Caco-2 (cell line): Measurements from ENCODE around the gene KCNK15. TPM values are rescaled to one million over a fixed set of nuclear protein-coding genes. Genes with fewer than 3 reads are reported as not detected.

ENCODE experiments used
- BruUV-seq: library from RNA; stranded (reverse); fragments of 400-500 nt; replicated peaks from 2 replicates; lab custom pipeline; 2021; lab: Mats Ljungman, UMichigan
- CTCF ChIA-PET: fragments of 300-600 bp; sonication (Branson Sonifier 250); formaldehyde crosslinking; loops from one replicate; lab custom pipeline; 2022; ENCODE audit warnings: antibody characterized with exemption; lab: Charles Lee
- POLR2A ChIA-PET: fragments of 300-600 bp; sonication (Branson Sonifier 250); formaldehyde crosslinking; loops from one replicate; lab custom pipeline; 2022; ENCODE audit warnings: antibody characterized with exemption; lab: Charles Lee
- DNase-seq, 2 experiments: peaks; one replicate each; pipeline versions ENCODE4 v3.0.0 to v3.0.0-alpha.2; 2020 to 2022
- H3K27me3 ChIP-seq: replicated peaks from 2 replicates; pipeline ENCODE4 v1.6.0; 2011; ENCODE audit warnings: low read length; ENCODE audit not compliant: control insufficient read depth, insufficient read depth
- H3K36me3 ChIP-seq: 2 replicates; pipeline ENCODE4 v1.5.1; 2011; ENCODE audit warnings: low read length; ENCODE audit not compliant: control insufficient read depth, insufficient read depth
- H3K4me1 ChIP-seq: fragments of 250-450 bp; sonication (Bioruptor Pico); 2 replicates; pipeline ENCODE4 v1.5.1; 2020; ENCODE audit warnings: mild to moderate bottlenecking
- H3K4me3 ChIP-seq: 2 replicates; pipeline ENCODE4 v1.5.1; 2011; ENCODE audit warnings: low read depth, mild to moderate bottlenecking, control low read depth, low read length
- H3K9me3 ChIP-seq: fragments of 250-450 bp; sonication (Bioruptor Pico); 2 replicates; pipeline ENCODE4 v1.5.1; 2020; ENCODE audit warnings: mild to moderate bottlenecking, moderate library complexity
- H3K27ac Mint-ChIP-seq: one replicate; pipeline ENCODE4 v1.8.0; 2022; ENCODE audit warnings: mixed read lengths; ENCODE audit not compliant: unreplicated experiment
- H3K27me3 Mint-ChIP-seq: one replicate; pipeline ENCODE4 v1.8.0; 2022; ENCODE audit warnings: mixed read lengths; ENCODE audit not compliant: insufficient read depth, unreplicated experiment
- H3K36me3 Mint-ChIP-seq: one replicate; pipeline ENCODE4 v1.8.0; 2022; ENCODE audit warnings: mild to moderate bottlenecking, mixed read lengths; ENCODE audit not compliant: insufficient read depth, unreplicated experiment
- H3K4me1 Mint-ChIP-seq: one replicate; pipeline ENCODE4 v1.8.0; 2022; ENCODE audit warnings: low read depth, mixed read lengths; ENCODE audit not compliant: unreplicated experiment
- H3K4me3 Mint-ChIP-seq: one replicate; pipeline ENCODE4 v1.8.0; 2022; ENCODE audit warnings: mild to moderate bottlenecking, moderate library complexity, mixed read lengths; ENCODE audit not compliant: unreplicated experiment
- H3K9me3 Mint-ChIP-seq: one replicate; pipeline ENCODE4 v1.8.0; 2022; ENCODE audit warnings: mixed read lengths; ENCODE audit not compliant: unreplicated experiment
- intact Hi-C: fragments of 100-400 bp; cut with micrococcal nuclease; formaldehyde crosslinking; loops from one replicate; pipeline ENCODE4 v1.10.0; 2022; ENCODE audit not compliant: unreplicated experiment
- total RNA-seq: library from RNA; stranded (reverse); gene quantifications from 2 replicates; pipeline ENCODE4 v1.2.3, GENCODE V29; 2022
- TF ChIP-seq, protein P1 (sequence below), 2 experiments: fragments of 200-600 bp in 1 of 2; IDR thresholded peaks; 1 replicate in 1 of 2; 2 replicates in 1 of 2; pipeline versions ENCODE4 v1.5.1 to v1.8.0; 2011 to 2022; ENCODE audit warnings: antibody characterized with exemption in 1 of 2, control low read depth in 1 of 2, inconsistent platforms in 1 of 2, low read depth in 1 of 2, low read length in 1 of 2, mild to moderate bottlenecking in 1 of 2, moderate library complexity in 1 of 2; ENCODE audit not compliant: insufficient read depth in 1 of 2, severe bottlenecking in 1 of 2, unreplicated experiment in 1 of 2

Gene KCNK15
- total RNA-seq, 1 experiment from 2014 or later = 2.9 TPM

DNA sequence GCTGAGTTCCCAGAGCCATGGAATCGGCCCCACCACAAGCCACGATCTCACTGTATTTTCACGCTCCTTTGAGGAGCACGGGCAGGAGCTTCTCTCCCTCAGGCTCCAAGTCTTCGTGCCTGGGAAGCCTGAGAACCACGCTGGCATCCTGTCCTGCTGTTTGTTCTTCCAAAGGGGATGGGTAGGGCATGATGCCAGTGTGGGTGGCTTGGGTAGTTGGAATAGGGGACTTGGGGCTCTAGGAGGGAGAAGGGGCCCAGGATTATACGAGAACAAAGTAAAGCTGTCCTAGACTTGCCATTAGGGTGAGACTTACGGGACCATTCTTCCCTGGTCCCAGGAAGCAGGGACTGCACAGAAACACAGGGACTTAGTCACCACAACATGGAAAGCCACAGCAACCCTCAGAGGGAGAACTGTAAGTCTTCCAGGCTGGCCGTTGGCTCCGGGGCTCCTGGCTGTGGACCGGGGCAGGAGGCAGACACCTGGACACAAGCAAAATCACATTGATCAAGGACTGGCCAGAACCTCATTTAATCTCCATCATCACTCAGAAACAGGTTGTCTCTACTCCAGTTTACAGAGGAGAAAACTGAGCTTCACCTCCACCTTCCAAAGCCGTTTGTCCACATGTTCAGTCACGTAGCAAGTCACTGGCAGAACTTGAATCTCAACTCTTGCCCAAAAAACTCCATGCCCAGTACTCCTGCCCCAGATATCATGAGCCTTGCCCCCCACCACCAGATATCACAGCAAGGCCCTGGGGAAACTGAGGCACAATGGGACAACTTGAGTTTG is 29.2 kb upstream of the KCNK15 start:
- CTCF ChIA-PET = no interaction called here
- H3K27me3 Mint-ChIP-seq = peaks cover 2% of the 10 kb centered on the region
- Histone ChIP-seq H3K36me3 (no peaks in the 10 kb centered on the region), H3K4me3 (no peak overlapping the region), H3K9me3 (no peaks in the 10 kb centered on the region), H3K4me1 (no peaks in the 10 kb centered on the region), H3K27me3 (no peaks in the 10 kb centered on the region)
- no peaks in the 10 kb centered on the region for H3K4me1 Mint-ChIP-seq
- intact Hi-C loops = no loop called here
- no peak overlapping the region for H3K4me3 Mint-ChIP-seq
- no peak overlapping the region for H3K27ac Mint-ChIP-seq
- no peaks in the 10 kb centered on the region for H3K9me3 Mint-ChIP-seq
- TF ChIP-seq, protein P1, sequence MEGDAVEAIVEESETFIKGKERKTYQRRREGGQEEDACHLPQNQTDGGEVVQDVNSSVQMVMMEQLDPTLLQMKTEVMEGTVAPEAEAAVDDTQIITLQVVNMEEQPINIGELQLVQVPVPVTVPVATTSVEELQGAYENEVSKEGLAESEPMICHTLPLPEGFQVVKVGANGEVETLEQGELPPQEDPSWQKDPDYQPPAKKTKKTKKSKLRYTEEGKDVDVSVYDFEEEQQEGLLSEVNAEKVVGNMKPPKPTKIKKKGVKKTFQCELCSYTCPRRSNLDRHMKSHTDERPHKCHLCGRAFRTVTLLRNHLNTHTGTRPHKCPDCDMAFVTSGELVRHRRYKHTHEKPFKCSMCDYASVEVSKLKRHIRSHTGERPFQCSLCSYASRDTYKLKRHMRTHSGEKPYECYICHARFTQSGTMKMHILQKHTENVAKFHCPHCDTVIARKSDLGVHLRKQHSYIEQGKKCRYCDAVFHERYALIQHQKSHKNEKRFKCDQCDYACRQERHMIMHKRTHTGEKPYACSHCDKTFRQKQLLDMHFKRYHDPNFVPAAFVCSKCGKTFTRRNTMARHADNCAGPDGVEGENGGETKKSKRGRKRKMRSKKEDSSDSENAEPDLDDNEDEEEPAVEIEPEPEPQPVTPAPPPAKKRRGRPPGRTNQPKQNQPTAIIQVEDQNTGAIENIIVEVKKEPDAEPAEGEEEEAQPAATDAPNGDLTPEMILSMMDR (IDR thresholded peaks at IDR 0.05; ENCODE audit: insufficient read depth in 1 of 2, low read depth in 1 of 2, low read length in 1 of 2, severe bottlenecking in 1 of 2, unreplicated experiment in 1 of 2) = no peak
- no TSS peak for BruUV-seq
- no peak for DNase-seq
- POLR2A ChIA-PET = no interaction called here
- no peaks in the 10 kb centered on the region for H3K36me3 Mint-ChIP-seq

DNA sequence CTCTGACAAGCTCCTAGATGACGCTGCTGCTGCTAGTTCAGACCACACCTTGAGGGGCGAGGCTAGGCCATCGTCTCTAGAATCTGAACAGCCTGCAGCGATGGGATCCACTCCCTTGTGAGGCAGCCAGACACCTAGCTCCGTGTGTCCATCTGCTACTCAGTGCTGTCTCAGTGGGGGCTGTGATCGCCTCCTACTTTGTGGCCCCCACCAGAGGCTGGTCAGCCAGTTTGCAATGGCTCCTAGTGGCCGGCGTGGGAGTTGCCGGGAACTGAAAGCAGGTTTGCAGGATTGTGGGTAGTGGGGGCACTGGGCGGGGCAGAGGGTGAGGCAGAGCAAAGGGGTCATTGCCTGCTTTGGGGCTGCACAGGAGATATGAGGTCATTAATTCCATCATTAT is 27.7 kb upstream of the KCNK15 start:
- no peaks in the 10 kb centered on the region for H3K27me3 Mint-ChIP-seq
- no peaks in the 10 kb centered on the region for H3K4me1 Mint-ChIP-seq
- H3K36me3 Mint-ChIP-seq = no peaks in the 10 kb centered on the region
- no peak overlapping the region for H3K4me3 Mint-ChIP-seq
- H3K36me3 ChIP-seq = no peaks in the 10 kb centered on the region
- BruUV-seq = no TSS peak
- POLR2A ChIA-PET = no interaction called here
- no peaks in the 10 kb centered on the region for H3K9me3 Mint-ChIP-seq
- TF ChIP-seq, protein P1 (IDR thresholded peaks at IDR 0.05; ENCODE audit: insufficient read depth in 1 of 2, low read depth in 1 of 2, low read length in 1 of 2, severe bottlenecking in 1 of 2, unreplicated experiment in 1 of 2) = peak; percentile 47 to 71
- H3K27ac Mint-ChIP-seq = no peak overlapping the region
- H3K4me3 ChIP-seq = no peak overlapping the region
- H3K4me1 ChIP-seq = no peaks in the 10 kb centered on the region
- CTCF ChIA-PET = interaction anchor here (0.8 to 1.3 kb wide), 3 partner anchors 9 to 33 kb away, joined by 3 read pairs; no protein-coding TSS in a partner anchor
- no peaks in the 10 kb centered on the region for H3K9me3 ChIP-seq
- intact Hi-C loops = no loop called here
- peak in 1 of 2 experiments; percentile 54 for DNase-seq
- H3K27me3 ChIP-seq = no peaks in the 10 kb centered on the region

DNA sequence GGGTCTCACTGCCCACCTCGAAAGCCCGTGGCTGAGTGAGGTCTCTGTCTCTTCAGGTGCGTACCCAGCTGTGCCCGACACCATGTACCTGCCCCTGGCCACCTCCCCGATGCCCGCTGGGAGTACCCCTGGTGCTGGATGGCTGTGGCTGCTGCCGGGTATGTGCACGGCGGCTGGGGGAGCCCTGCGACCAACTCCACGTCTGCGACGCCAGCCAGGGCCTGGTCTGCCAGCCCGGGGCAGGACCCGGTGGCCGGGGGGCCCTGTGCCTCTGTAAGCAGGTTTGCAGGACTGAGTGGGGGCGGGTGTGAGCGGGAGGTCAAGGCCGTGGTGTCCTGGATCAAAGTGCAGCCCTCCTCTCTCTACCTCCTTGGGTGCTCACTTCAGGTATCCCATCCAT is 25.8 kb upstream of the KCNK15 start:
- Mint-ChIP-seq H3K36me3 (no peaks in the 10 kb centered on the region), H3K27ac (no peak overlapping the region), H3K9me3 (no peaks in the 10 kb centered on the region), H3K27me3 (no peaks in the 10 kb centered on the region), H3K4me3 (no peak overlapping the region), H3K4me1 (no peaks in the 10 kb centered on the region)
- ChIA-PET CTCF (interaction anchor here (0.5 to 1.0 kb wide), 2 partner anchors 36 to 147 kb away, joined by 3 to 5 read pairs; no protein-coding TSS in a partner anchor), POLR2A (no interaction called here)
- Histone ChIP-seq H3K4me3 (no peak overlapping the region), H3K27me3 (no peaks in the 10 kb centered on the region), H3K4me1 (no peaks in the 10 kb centered on the region), H3K9me3 (no peaks in the 10 kb centered on the region), H3K36me3 (no peaks in the 10 kb centered on the region)
- DNase-seq = no peak
- TF ChIP-seq, protein P1 (IDR thresholded peaks at IDR 0.05; ENCODE audit: insufficient read depth in 1 of 2, low read depth in 1 of 2, low read length in 1 of 2, severe bottlenecking in 1 of 2, unreplicated experiment in 1 of 2) = no peak
- BruUV-seq = no TSS peak
- intact Hi-C loops = no loop called here
